ENCODE measurements around the gene DROSHA. TPM values are rescaled to one million over a fixed set of nuclear protein-coding genes. Genes with fewer than 3 reads are reported as not detected.

Gene DROSHA
- total and polyA plus RNA-seq, 10 of the 15 experiments (the other 5 are each of a cell fraction or from before 2014, with no cell fraction given): 27.9 to 55.0 (median 37.6) TPM

- FAIRE-seq (no peak), DNase-seq (ENCODE audit: low read depth, low spot score) (no peak), ATAC-seq (no peak)
- BruUV-seq (replicated peaks): no TSS peak
- in situ Hi-C loops (cut with MboI) (no loop called here), intact Hi-C loops (cut with micrococcal nuclease; ENCODE audit: unreplicated experiment) (no loop called here)
- H4K20me1 ChIP-seq (ENCODE audit: control insufficient read depth, insufficient read depth): no peaks in the 10 kb centered on the region
- ChIA-PET RAD21 (ENCODE audit: unreplicated experiment) (no interaction called here), POLR2A (no interaction called here), SMC1A (ENCODE audit: uncharacterized antibody, unreplicated experiment) (no interaction called here), CTCF (interaction anchor here (1.4 kb wide), 1 partner anchor 10 kb away, joined by 5 read pairs; no protein-coding TSS in a partner anchor)
- no peak overlapping the region for H2AFZ ChIP-seq (ENCODE audit: control insufficient read depth, low read depth, low read length)
- no peaks in the 10 kb centered on the region for H3K9me3 ChIP-seq (replicated peaks; ENCODE audit: control insufficient read depth, insufficient read depth, low read length)
- H3K79me2 ChIP-seq (ENCODE audit: control insufficient read depth, insufficient read depth, low read length): no peaks in the 10 kb centered on the region
- H3K36me3 ChIP-seq (ENCODE audit: control insufficient read depth in 2 of 2, insufficient read depth in 2 of 2, low read length in 1 of 2): peaks cover 7 to 11% of the 10 kb centered on the region in 2 experiments
- no peaks in the 10 kb centered on the region for H3K4me1 ChIP-seq (ENCODE audit: control insufficient read depth, insufficient read depth, low read length)
- no peak for TF ChIP-seq ZNF24 (IDR thresholded peaks at IDR 0.05)
- TF ChIP-seq NBN (IDR thresholded peaks at IDR 0.05): no peak
- no peak for TF ChIP-seq ZNF687 (IDR thresholded peaks at IDR 0.05)
- TF ChIP-seq EED (IDR thresholded peaks at IDR 0.05; ENCODE audit: low read depth): no peak
- TF ChIP-seq ZBTB33 (IDR thresholded peaks at IDR 0.05): no peak
- no peak for TF ChIP-seq NFYB (IDR thresholded peaks at IDR 0.05; ENCODE audit: insufficient read depth, low read depth, low read length)
- no peak for TF ChIP-seq BACH1 (IDR thresholded peaks at IDR 0.05; ENCODE audit: borderline replicate concordance)
- no peak for TF ChIP-seq PKNOX1 (IDR thresholded peaks at IDR 0.05)
- TF ChIP-seq IKZF2 (IDR thresholded peaks at IDR 0.05): no peak
- TF ChIP-seq BRCA1 (IDR thresholded peaks at IDR 0.05; ENCODE audit: low read depth, low read length): no peak
- TF ChIP-seq FOS (IDR thresholded peaks at IDR 0.05; ENCODE audit: borderline replicate concordance, extremely low read depth, insufficient read length): no peak
- no peak for TF ChIP-seq USF1 (IDR thresholded peaks at IDR 0.05; ENCODE audit: borderline replicate concordance, extremely low read length, insufficient read depth, low read depth, low read length)
- H3K27ac ChIP-seq (ENCODE audit: control insufficient read depth, insufficient read depth): no peak overlapping the region
- H3K4me3 ChIP-seq: no peak overlapping the region
- H3K27me3 ChIP-seq (replicated peaks in 1 of 2; ENCODE audit: control insufficient read depth in 2 of 2, insufficient read depth in 2 of 2, low read length in 1 of 2): no peaks in the 10 kb centered on the region
- no peak overlapping the region for H3K9ac ChIP-seq (ENCODE audit: control insufficient read depth, insufficient read depth, low read length)
- 94% methylated on average over 2 of the region's 2 CpGs for WGBS (ENCODE audit: insufficient coverage, insufficient replicate concordance, low lambda C conversion rate, missing lambda C conversion rate)
- no peak overlapping the region for H3K4me2 ChIP-seq (ENCODE audit: control insufficient read depth, insufficient read depth)
Measured at GRCh38 chr5:31415960-31416359, 115.9 kb downstream of the DROSHA start.
